Measurements from ENCODE around the gene ZNF385D. TPM values are rescaled to one million over a fixed set of nuclear protein-coding genes. Genes with fewer than 3 reads are reported as not detected.

Gene ZNF385D
- total RNA-seq, 1 experiment from 2014 or later: not detected

GRCh38 chr3:21508246-21508645 lies 242.8 kb downstream of the ZNF385D start:
- Mint-ChIP-seq H3K36me3 (ENCODE audit: insufficient read depth, unreplicated experiment) (no peaks in the 10 kb centered on the region), H3K27me3 (ENCODE audit: insufficient read depth, unreplicated experiment) (peaks cover 5% of the 10 kb centered on the region), H3K4me3 (ENCODE audit: unreplicated experiment) (no peak overlapping the region), H3K27ac (ENCODE audit: unreplicated experiment) (no peak overlapping the region), H3K9me3 (ENCODE audit: unreplicated experiment) (no peaks in the 10 kb centered on the region), H3K4me1 (ENCODE audit: low read depth, unreplicated experiment) (no peaks in the 10 kb centered on the region)
- TF ChIP-seq, protein P1, sequence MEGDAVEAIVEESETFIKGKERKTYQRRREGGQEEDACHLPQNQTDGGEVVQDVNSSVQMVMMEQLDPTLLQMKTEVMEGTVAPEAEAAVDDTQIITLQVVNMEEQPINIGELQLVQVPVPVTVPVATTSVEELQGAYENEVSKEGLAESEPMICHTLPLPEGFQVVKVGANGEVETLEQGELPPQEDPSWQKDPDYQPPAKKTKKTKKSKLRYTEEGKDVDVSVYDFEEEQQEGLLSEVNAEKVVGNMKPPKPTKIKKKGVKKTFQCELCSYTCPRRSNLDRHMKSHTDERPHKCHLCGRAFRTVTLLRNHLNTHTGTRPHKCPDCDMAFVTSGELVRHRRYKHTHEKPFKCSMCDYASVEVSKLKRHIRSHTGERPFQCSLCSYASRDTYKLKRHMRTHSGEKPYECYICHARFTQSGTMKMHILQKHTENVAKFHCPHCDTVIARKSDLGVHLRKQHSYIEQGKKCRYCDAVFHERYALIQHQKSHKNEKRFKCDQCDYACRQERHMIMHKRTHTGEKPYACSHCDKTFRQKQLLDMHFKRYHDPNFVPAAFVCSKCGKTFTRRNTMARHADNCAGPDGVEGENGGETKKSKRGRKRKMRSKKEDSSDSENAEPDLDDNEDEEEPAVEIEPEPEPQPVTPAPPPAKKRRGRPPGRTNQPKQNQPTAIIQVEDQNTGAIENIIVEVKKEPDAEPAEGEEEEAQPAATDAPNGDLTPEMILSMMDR (IDR thresholded peaks at IDR 0.05; ENCODE audit: insufficient read depth in 1 of 2, low read depth in 1 of 2, low read length in 1 of 2, severe bottlenecking in 1 of 2, unreplicated experiment in 1 of 2): no peak
- ChIA-PET POLR2A (no interaction called here), CTCF (no interaction called here)
- DNase-seq: no peak
- H3K4me3 ChIP-seq (ENCODE audit: low read depth, low read length): no peak overlapping the region
- no peaks in the 10 kb centered on the region for H3K4me1 ChIP-seq
- intact Hi-C loops (cut with micrococcal nuclease; ENCODE audit: unreplicated experiment): no loop called here
- H3K36me3 ChIP-seq (ENCODE audit: control insufficient read depth, insufficient read depth, low read length): no peaks in the 10 kb centered on the region
- no peaks in the 10 kb centered on the region for H3K27me3 ChIP-seq (replicated peaks; ENCODE audit: control insufficient read depth, insufficient read depth, low read length)
- BruUV-seq (replicated peaks): no TSS peak
- no peaks in the 10 kb centered on the region for H3K9me3 ChIP-seq

- Histone ChIP-seq H3K4me3 (ENCODE audit: low read depth, low read length) (no peak overlapping the region), H3K36me3 (ENCODE audit: control insufficient read depth, insufficient read depth, low read length) (no peaks in the 10 kb centered on the region), H3K27me3 (replicated peaks; ENCODE audit: control insufficient read depth, insufficient read depth, low read length) (no peaks in the 10 kb centered on the region), H3K4me1 (no peaks in the 10 kb centered on the region), H3K9me3 (no peaks in the 10 kb centered on the region)
- Mint-ChIP-seq H3K36me3 (ENCODE audit: insufficient read depth, unreplicated experiment) (no peaks in the 10 kb centered on the region), H3K4me3 (ENCODE audit: unreplicated experiment) (no peak overlapping the region), H3K27ac (ENCODE audit: unreplicated experiment) (no peak overlapping the region), H3K27me3 (ENCODE audit: insufficient read depth, unreplicated experiment) (peaks cover 7% of the 10 kb centered on the region), H3K4me1 (ENCODE audit: low read depth, unreplicated experiment) (no peaks in the 10 kb centered on the region), H3K9me3 (ENCODE audit: unreplicated experiment) (no peaks in the 10 kb centered on the region)
- CTCF ChIA-PET: interaction anchor here (0.6 kb wide), 1 partner anchor 22 kb away, joined by 3 read pairs; no protein-coding TSS in a partner anchor
- DNase-seq: no peak
- POLR2A ChIA-PET: no interaction called here
- intact Hi-C loops (cut with micrococcal nuclease; ENCODE audit: unreplicated experiment): no loop called here
- TF ChIP-seq, protein P1 (IDR thresholded peaks at IDR 0.05; ENCODE audit: insufficient read depth in 1 of 2, low read depth in 1 of 2, low read length in 1 of 2, severe bottlenecking in 1 of 2, unreplicated experiment in 1 of 2): no peak
- BruUV-seq (replicated peaks): no TSS peak
Measured at GRCh38 chr3:21505711-21506460, 245.1 kb downstream of the ZNF385D start.

DNA sequence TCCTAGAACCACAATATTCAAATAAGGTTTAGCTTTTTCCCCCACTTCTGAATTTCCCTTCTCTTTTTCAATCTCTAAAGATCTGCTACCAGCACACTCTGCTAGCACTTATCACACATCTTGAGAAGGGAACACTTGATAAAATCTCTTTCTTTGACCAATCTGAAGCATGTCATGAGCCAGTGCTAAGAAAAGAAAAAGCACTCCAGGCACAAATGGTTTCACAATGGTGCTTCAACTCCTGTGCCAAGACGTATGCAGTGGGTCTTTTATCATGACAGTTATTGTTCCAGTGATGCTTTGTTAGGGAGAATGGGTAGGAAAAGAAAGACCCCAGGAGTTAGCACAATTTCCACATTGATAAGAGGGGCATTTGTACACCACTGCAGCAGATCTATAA lies 248.4 kb downstream of the ZNF385D start:
- Histone ChIP-seq H3K9me3 (no peaks in the 10 kb centered on the region), H3K4me3 (ENCODE audit: low read depth, low read length) (no peak overlapping the region), H3K27me3 (replicated peaks; ENCODE audit: control insufficient read depth, insufficient read depth, low read length) (no peaks in the 10 kb centered on the region), H3K36me3 (ENCODE audit: control insufficient read depth, insufficient read depth, low read length) (no peaks in the 10 kb centered on the region), H3K4me1 (no peaks in the 10 kb centered on the region)
- CTCF ChIA-PET: no interaction called here
- TF ChIP-seq, protein P1 (IDR thresholded peaks at IDR 0.05; ENCODE audit: insufficient read depth in 1 of 2, low read depth in 1 of 2, low read length in 1 of 2, severe bottlenecking in 1 of 2, unreplicated experiment in 1 of 2): no peak
- Mint-ChIP-seq H3K9me3 (ENCODE audit: unreplicated experiment) (no peaks in the 10 kb centered on the region), H3K27ac (ENCODE audit: unreplicated experiment) (no peak overlapping the region), H3K36me3 (ENCODE audit: insufficient read depth, unreplicated experiment) (no peaks in the 10 kb centered on the region), H3K27me3 (ENCODE audit: insufficient read depth, unreplicated experiment) (peaks cover 11% of the 10 kb centered on the region), H3K4me1 (ENCODE audit: low read depth, unreplicated experiment) (no peaks in the 10 kb centered on the region), H3K4me3 (ENCODE audit: unreplicated experiment) (no peak overlapping the region)
- intact Hi-C loops (cut with micrococcal nuclease; ENCODE audit: unreplicated experiment): no loop called here
- POLR2A ChIA-PET: no interaction called here
- BruUV-seq (replicated peaks): no TSS peak
- no peak for DNase-seq

Data from Caco-2 (cell line).